Neuronal stem cell (in vitro differentiated cells): ENCODE results near the gene KCNH4.

Experiments
- DNase-seq: peaks from one replicate; pipeline ENCODE4 v3.0.0-alpha.2; 2013; ENCODE audit warnings: low spot score
- H2AFZ ChIP-seq: one replicate; pipeline ENCODE4 v1.6.1; 2013; ENCODE audit warnings: mild to moderate bottlenecking, low read length, inconsistent platforms
- H2AK5ac ChIP-seq: 2 replicates; pipeline ENCODE4 v1.6.1; 2013; ENCODE audit warnings: low read depth, mild to moderate bottlenecking, inconsistent platforms, low read length, moderate library complexity, mixed read lengths
- H2BK120ac ChIP-seq: 2 replicates; pipeline ENCODE4 v1.6.1; 2013; ENCODE audit warnings: low read depth, mild to moderate bottlenecking, inconsistent platforms, low read length, moderate library complexity, mixed read lengths
- H2BK12ac ChIP-seq: one replicate; pipeline ENCODE4 v1.6.1; 2013; ENCODE audit warnings: low read length, inconsistent platforms
- H2BK15ac ChIP-seq: 2 replicates; pipeline ENCODE4 v1.6.1; 2013; ENCODE audit warnings: mild to moderate bottlenecking, low read length, inconsistent platforms, mixed read lengths
- H2BK5ac ChIP-seq: one replicate; pipeline ENCODE4 v1.6.1; 2013; ENCODE audit warnings: inconsistent platforms, mild to moderate bottlenecking, low read length, moderate library complexity
- H3K14ac ChIP-seq: one replicate; pipeline ENCODE4 v1.6.1; 2013; ENCODE audit warnings: low read length, inconsistent platforms
- H3K18ac ChIP-seq: 2 replicates; pipeline ENCODE4 v1.6.1; 2013; ENCODE audit warnings: low read length, inconsistent platforms
- H3K23ac ChIP-seq: 2 replicates; pipeline ENCODE4 v1.6.1; 2013; ENCODE audit warnings: low read depth, mild to moderate bottlenecking, mixed read lengths, low read length, inconsistent platforms; ENCODE audit not compliant: poor library complexity
- H3K27ac ChIP-seq: replicated peaks from 3 replicates; pipeline ENCODE4 v1.5.1; 2013; ENCODE audit warnings: low read length, inconsistent platforms
- H3K27me3 ChIP-seq, 3 experiments: 2 replicates each; pipeline ENCODE4 v1.6.1; 2013; ENCODE audit warnings: low read length in 3 of 3, mild to moderate bottlenecking in 2 of 3, inconsistent platforms in 1 of 3, low read depth in 1 of 3, mixed read lengths in 1 of 3, moderate library complexity in 1 of 3; ENCODE audit not compliant: control insufficient read depth in 3 of 3, insufficient read depth in 3 of 3
- H3K36me3 ChIP-seq, 2 donors: replicated peaks in 1 of 2; 2 replicates each; pipeline ENCODE4 v1.6.1; 2013; ENCODE audit warnings: low read length in 2 of 2; ENCODE audit not compliant: control insufficient read depth in 2 of 2, insufficient read depth in 2 of 2
- H3K4ac ChIP-seq: 2 replicates; pipeline ENCODE4 v1.6.1; 2013; ENCODE audit warnings: inconsistent platforms, mild to moderate bottlenecking, low read length, moderate library complexity
- H3K4me1 ChIP-seq, 2 donors: 1 replicate in 1 of 2; 2 replicates in 1 of 2; pipeline ENCODE4 v1.6.1; 2013; ENCODE audit warnings: low read length in 2 of 2, low read depth in 1 of 2; ENCODE audit not compliant: control insufficient read depth in 2 of 2, insufficient read depth in 1 of 2
- H3K4me2 ChIP-seq: one replicate; pipeline ENCODE4 v1.6.1; 2013; ENCODE audit warnings: mild to moderate bottlenecking, low read length, inconsistent platforms; ENCODE audit not compliant: insufficient read depth, poor library complexity, severe bottlenecking
- H3K4me3 ChIP-seq, 2 donors: 2 replicates each; pipeline ENCODE4 v1.5.1; 2013; ENCODE audit warnings: low read length in 2 of 2, mild to moderate bottlenecking in 2 of 2, inconsistent platforms in 1 of 2, moderate library complexity in 1 of 2
- H3K79me1 ChIP-seq: one replicate; pipeline ENCODE4 v1.6.1; 2013; ENCODE audit warnings: low read depth, mild to moderate bottlenecking, inconsistent platforms, low read length, moderate library complexity
- H3K9ac ChIP-seq: one replicate; pipeline ENCODE4 v1.6.1; 2013; ENCODE audit warnings: mild to moderate bottlenecking, low read depth, low read length, inconsistent platforms; ENCODE audit not compliant: poor library complexity
- H3K9me3 ChIP-seq, 2 donors: replicated peaks in 1 of 2; 2 replicates each; pipeline versions ENCODE3 to v1.6.1; 2013; ENCODE audit warnings: low read length in 2 of 2, mild to moderate bottlenecking in 2 of 2, inconsistent platforms in 1 of 2, low read depth in 1 of 2, mixed read lengths in 1 of 2, moderate library complexity in 1 of 2; ENCODE audit not compliant: control insufficient read depth in 2 of 2, insufficient read depth in 1 of 2
- H4K8ac ChIP-seq: one replicate; pipeline ENCODE4 v1.6.1; 2013; ENCODE audit warnings: low read depth, mild to moderate bottlenecking, inconsistent platforms, low read length, moderate library complexity
- H4K91ac ChIP-seq: one replicate; pipeline ENCODE4 v1.6.1; 2013; ENCODE audit warnings: low read length, low read depth, mild to moderate bottlenecking, inconsistent platforms; ENCODE audit not compliant: poor library complexity
- WGBS, 2 donors: extraction: QIAGEN DNeasy Blood & Tissue Kit; methylation state at CpG; one replicate each; pipeline ENCODE4 v1.1.7; 2013; ENCODE audit warnings: missing lambda C conversion rate in 2 of 2, mixed read lengths in 1 of 2; ENCODE audit not compliant: insufficient read length in 2 of 2, insufficient replicate concordance in 1 of 2; ENCODE audit errors: extremely low coverage in 2 of 2; 5-methylcytosine and 5-hydroxymethylcytosine counted together

Gene KCNH4

DNA sequence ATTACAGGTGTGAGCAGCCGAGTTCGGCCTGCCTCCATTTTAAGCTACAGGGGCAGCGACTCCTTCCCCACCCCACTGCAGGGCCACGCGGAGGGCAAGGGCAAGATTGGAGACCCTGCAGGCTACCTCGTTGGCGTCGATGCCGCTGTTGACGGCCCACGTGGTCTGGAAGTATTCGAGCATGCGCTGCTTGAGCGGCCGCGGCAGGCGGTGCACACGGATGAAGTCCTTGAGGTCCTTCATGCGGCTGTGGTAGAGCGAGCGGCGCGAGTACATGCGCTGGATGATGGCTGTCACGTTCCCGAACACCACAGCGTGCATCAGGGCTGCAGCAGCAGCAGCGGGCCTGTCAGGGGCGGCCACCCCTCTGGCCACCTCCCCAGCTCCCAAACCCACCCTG, 11.6 kb downstream of the KCNH4 start:
- Histone ChIP-seq H3K4ac (peak overlapping the region; percentile 23), H2BK5ac (no peak overlapping the region), H3K4me3 (no peak overlapping the region), H3K36me3 (no peaks in the 10 kb centered on the region), H2BK15ac (no peak overlapping the region), H2BK12ac (no peak overlapping the region), H3K27ac (no peak overlapping the region), H3K23ac (peak overlapping the region; percentile 55), H4K91ac (no peak overlapping the region), H3K9me3 (peaks cover 0 to 1% of the 10 kb centered on the region in 2 donors), H2BK120ac (no peak overlapping the region), H3K4me1 (peaks cover 0 to 1% of the 10 kb centered on the region in 2 donors), H4K8ac (no peak overlapping the region), H3K9ac (peak overlapping the region; percentile 30), H3K14ac (peak overlapping the region; percentile 38), H2AK5ac (peak overlapping the region; percentile 79), H3K79me1 (peaks cover 6% of the 10 kb centered on the region), H3K4me2 (no peak overlapping the region), H3K18ac (peak overlapping the region; percentile 48), H3K27me3 (peaks cover 0 to 37% (median 0%) of the 10 kb centered on the region in 3 experiments), H2AFZ (no peak overlapping the region)
- no peak for DNase-seq
- WGBS, 2 donors: no CpG with 5 or more reads among the region's 29 CpGs

DNA sequence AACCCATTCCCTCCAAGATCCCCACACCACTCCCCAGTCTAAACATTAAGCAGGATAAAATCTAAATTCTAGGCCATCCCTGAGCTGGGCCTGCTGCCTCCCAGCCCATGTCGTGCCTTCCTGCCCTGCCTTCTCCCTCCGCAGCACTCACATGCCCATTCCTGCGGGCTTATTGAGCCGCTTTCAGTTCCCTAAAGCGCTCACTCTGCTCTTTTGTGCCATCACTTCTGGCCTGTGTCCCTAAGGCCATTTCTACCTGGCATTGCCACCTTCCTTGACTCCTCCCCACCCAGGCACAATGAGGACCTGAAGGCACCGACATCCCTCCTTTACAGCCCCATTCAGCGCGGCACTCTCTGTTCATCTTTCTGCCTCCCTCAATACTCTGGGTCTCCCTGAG, 13.1 kb downstream of the KCNH4 start:
- Histone ChIP-seq H3K4me2 (no peak overlapping the region), H3K9ac (no peak overlapping the region), H3K36me3 (no peaks in the 10 kb centered on the region), H2AK5ac (no peak overlapping the region), H2BK15ac (no peak overlapping the region), H3K27ac (no peak overlapping the region), H3K18ac (no peak overlapping the region), H3K9me3 (peaks cover 0 to 1% of the 10 kb centered on the region in 2 donors), H3K4me3 (no peak overlapping the region), H2BK5ac (no peak overlapping the region), H4K91ac (no peak overlapping the region), H2AFZ (no peak overlapping the region), H3K79me1 (peaks cover 6% of the 10 kb centered on the region), H3K4ac (peak overlapping the region; percentile 37), H3K4me1 (peaks cover 0 to 1% of the 10 kb centered on the region in 2 donors), H4K8ac (no peak overlapping the region), H3K27me3 (peaks cover 0 to 36% (median 0%) of the 10 kb centered on the region in 3 experiments), H3K23ac (no peak overlapping the region), H2BK120ac (no peak overlapping the region), H2BK12ac (no peak overlapping the region), H3K14ac (no peak overlapping the region)
- WGBS, 2 donors: no CpG with 5 or more reads among the region's 8 CpGs
- DNase-seq: no peak

DNA sequence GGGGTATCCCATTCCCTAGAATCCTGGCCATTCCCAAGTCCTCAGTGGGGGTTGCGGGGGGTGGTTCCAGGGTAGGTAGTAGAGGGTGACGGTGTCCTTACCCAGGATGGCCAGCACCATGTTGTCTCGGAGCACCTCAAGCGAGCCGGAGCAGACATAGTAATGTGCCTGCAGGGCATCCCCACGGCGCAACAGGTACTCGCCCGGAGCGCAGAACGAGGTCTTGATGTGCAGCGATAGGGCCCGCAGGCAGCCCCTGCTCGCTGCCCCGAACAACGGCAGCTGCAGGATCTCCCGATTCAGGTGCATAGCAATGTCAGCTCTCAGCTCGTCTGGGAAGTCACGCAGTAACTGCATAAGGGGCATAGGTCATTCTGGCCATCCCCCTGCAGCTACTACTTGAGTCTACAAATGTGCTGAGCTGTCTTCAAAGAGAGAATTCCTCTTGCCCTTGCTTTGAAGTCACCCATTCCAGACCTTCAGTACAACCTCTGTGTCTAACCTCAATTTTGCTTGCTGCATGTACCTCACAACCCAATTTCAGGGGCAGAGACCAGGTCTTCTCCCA, 14.7 kb downstream of the KCNH4 start:
- no peaks in the 10 kb centered on the region for H3K36me3 ChIP-seq
- peaks cover 0 to 22% (median 0%) of the 10 kb centered on the region in 3 experiments for H3K27me3 ChIP-seq
- DNase-seq: no peak
- peaks cover 3% of the 10 kb centered on the region for H3K79me1 ChIP-seq
- H3K9me3 ChIP-seq: peaks cover 0 to 1% of the 10 kb centered on the region in 2 donors
- H3K4me1 ChIP-seq: peaks cover 0 to 1% of the 10 kb centered on the region in 2 donors
- no peak overlapping the region for H3K14ac ChIP-seq
- no peak overlapping the region for H4K8ac ChIP-seq
- H3K27ac ChIP-seq: no peak overlapping the region
- H2AK5ac ChIP-seq: no peak overlapping the region
- H2BK15ac ChIP-seq: no peak overlapping the region
- peak overlapping the region in 1 of 2 donors; percentile 2 for H3K4me3 ChIP-seq
- H2BK120ac ChIP-seq: no peak overlapping the region
- H2BK5ac ChIP-seq: no peak overlapping the region
- no peak overlapping the region for H4K91ac ChIP-seq
- no peak overlapping the region for H3K9ac ChIP-seq
- H3K4me2 ChIP-seq: no peak overlapping the region
- no CpG with 5 or more reads among the region's 19 CpGs for WGBS, 2 donors
- H2AFZ ChIP-seq: no peak overlapping the region
- H3K23ac ChIP-seq: no peak overlapping the region
- no peak overlapping the region for H3K4ac ChIP-seq
- no peak overlapping the region for H2BK12ac ChIP-seq
- H3K18ac ChIP-seq: no peak overlapping the region

DNA sequence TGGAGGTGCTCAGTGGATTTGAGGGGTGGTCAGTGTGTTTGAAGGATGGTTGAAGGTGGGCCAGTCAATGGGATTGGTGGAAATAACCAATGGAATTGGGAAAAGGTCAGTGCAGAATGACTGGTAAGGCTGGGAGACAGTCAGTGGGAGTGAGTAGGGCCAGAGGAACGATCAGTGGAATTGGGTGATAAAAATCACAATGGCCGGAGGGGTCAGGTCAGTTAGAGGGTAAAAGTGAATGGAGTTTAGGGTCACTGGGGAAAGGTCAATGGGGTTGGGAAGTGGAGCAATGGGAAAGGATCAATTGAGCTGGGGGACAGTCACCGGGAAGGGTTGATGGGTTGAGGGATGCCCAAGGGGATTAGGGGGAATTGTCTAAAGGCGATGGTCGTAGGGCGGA, 15.2 kb downstream of the KCNH4 start:
- H3K18ac ChIP-seq: no peak overlapping the region
- WGBS, 2 donors: no CpG with 5 or more reads among the region's 6 CpGs
- no peaks in the 10 kb centered on the region for H3K36me3 ChIP-seq
- H2BK120ac ChIP-seq: no peak overlapping the region
- H3K27ac ChIP-seq: no peak overlapping the region
- no peak overlapping the region for H4K91ac ChIP-seq
- H3K4me2 ChIP-seq: no peak overlapping the region
- H4K8ac ChIP-seq: no peak overlapping the region
- no peak overlapping the region for H2AK5ac ChIP-seq
- H3K23ac ChIP-seq: no peak overlapping the region
- no peak for DNase-seq
- H2BK15ac ChIP-seq: no peak overlapping the region
- H2AFZ ChIP-seq: no peak overlapping the region
- H3K4me1 ChIP-seq: peaks cover 0 to 1% of the 10 kb centered on the region in 2 donors
- H3K27me3 ChIP-seq: peaks cover 0 to 17% (median 0%) of the 10 kb centered on the region in 3 experiments
- H3K9me3 ChIP-seq: peaks cover 0 to 1% of the 10 kb centered on the region in 2 donors
- H3K4me3 ChIP-seq: no peak overlapping the region
- no peak overlapping the region for H3K14ac ChIP-seq
- no peak overlapping the region for H2BK12ac ChIP-seq
- peaks cover 3% of the 10 kb centered on the region for H3K79me1 ChIP-seq
- H3K9ac ChIP-seq: no peak overlapping the region
- H2BK5ac ChIP-seq: no peak overlapping the region
- no peak overlapping the region for H3K4ac ChIP-seq
